Coronary artery (tissue), 2 donors: Measurements from ENCODE around the gene ARHGEF19.
"Not testable (repeated sequence)": the region's sequence is repeated elsewhere in the genome, so short reads cannot be mapped to it uniquely, and the experiment has no call there.

ENCODE experiments used
- DNase-seq: peaks from one replicate; pipeline ENCODE4 v3.0.0-alpha.2; 2017; ENCODE audit warnings: low spot score
- H3K27ac ChIP-seq, 2 donors: fragments of 200-600 bp; sonication (generic); one replicate each; pipeline ENCODE4 v1.5.1; 2016 to 2019
- H3K4me3 ChIP-seq: fragments of 200-600 bp; sonication (generic); 2 replicates; pipeline ENCODE4 v1.5.1; 2016; ENCODE audit warnings: mild to moderate bottlenecking, moderate library complexity
- TF ChIP-seq, protein P1 (sequence below): fragments of 200-600 bp; sonication (generic); IDR thresholded peaks from one replicate; pipeline ENCODE4 v1.5.1; 2019; ENCODE audit warnings: antibody characterized with exemption

Gene ARHGEF19

GRCh38 chr1:16203550-16203949 is 8.9 kb downstream of the ARHGEF19 start:
- H3K27ac ChIP-seq: no peak overlapping the region
- TF ChIP-seq, protein P1, sequence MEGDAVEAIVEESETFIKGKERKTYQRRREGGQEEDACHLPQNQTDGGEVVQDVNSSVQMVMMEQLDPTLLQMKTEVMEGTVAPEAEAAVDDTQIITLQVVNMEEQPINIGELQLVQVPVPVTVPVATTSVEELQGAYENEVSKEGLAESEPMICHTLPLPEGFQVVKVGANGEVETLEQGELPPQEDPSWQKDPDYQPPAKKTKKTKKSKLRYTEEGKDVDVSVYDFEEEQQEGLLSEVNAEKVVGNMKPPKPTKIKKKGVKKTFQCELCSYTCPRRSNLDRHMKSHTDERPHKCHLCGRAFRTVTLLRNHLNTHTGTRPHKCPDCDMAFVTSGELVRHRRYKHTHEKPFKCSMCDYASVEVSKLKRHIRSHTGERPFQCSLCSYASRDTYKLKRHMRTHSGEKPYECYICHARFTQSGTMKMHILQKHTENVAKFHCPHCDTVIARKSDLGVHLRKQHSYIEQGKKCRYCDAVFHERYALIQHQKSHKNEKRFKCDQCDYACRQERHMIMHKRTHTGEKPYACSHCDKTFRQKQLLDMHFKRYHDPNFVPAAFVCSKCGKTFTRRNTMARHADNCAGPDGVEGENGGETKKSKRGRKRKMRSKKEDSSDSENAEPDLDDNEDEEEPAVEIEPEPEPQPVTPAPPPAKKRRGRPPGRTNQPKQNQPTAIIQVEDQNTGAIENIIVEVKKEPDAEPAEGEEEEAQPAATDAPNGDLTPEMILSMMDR: no peak
- DNase-seq: no peak
- no peak overlapping the region for H3K4me3 ChIP-seq

GRCh38 chr1:16202281-16203210 is 9.9 kb downstream of the ARHGEF19 start:
- TF ChIP-seq, protein P1: no peak
- no peak for DNase-seq
- Histone ChIP-seq H3K4me3 (no peak overlapping the region), H3K27ac (no peak overlapping the region)

DNA sequence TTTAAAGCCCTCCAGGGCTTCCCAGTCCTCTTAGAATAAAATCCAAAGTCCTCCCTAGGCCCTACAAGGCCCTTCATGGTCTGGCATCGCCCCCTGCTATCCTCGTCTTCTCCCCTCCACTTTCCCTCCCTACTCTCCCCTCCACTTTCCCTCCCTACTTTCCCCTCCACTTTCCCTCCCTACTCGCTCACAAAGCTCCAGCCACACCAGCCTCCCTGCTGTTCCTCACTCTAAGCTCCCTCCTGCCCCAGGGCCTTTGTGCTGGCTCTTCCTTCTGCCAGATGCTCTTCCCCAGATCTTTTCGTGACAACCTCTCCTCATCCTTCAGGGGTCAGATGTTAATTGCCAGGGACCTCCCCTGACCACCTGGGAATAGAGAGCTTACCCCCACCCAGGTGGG is 12.8 kb downstream of the ARHGEF19 start:
- no peak overlapping the region for H3K27ac ChIP-seq
- no peak for DNase-seq
- TF ChIP-seq, protein P1: no peak
- no peak overlapping the region for H3K4me3 ChIP-seq

- DNase-seq: no peak
- Histone ChIP-seq H3K27ac (no peak overlapping the region), H3K4me3 (no peak overlapping the region)
- TF ChIP-seq, protein P1: no peak
These were observed 13.3 kb downstream of the ARHGEF19 start for GRCh38 chr1:16199157-16199501.

GRCh38 chr1:16198444-16199156 is 13.9 kb downstream of the ARHGEF19 start:
- no peak overlapping the region for H3K27ac ChIP-seq
- DNase-seq: no peak
- TF ChIP-seq, protein P1: no peak
- H3K4me3 ChIP-seq: no peak overlapping the region

GRCh38 chr1:16196874-16197273 is 15.6 kb downstream of the ARHGEF19 start:
- Histone ChIP-seq H3K4me3 (no peak overlapping the region), H3K27ac (no peak overlapping the region)
- DNase-seq: no peak
- TF ChIP-seq, protein P1: no peak

- DNase-seq, H3K27ac ChIP-seq, H3K4me3 ChIP-seq: not testable (repeated sequence)
These were observed 16.3 kb downstream of the ARHGEF19 start for GRCh38 chr1:16196139-16196538.
